ENCODE results near the gene HNRNPLL.

The HNRNPLL gene

DNA sequence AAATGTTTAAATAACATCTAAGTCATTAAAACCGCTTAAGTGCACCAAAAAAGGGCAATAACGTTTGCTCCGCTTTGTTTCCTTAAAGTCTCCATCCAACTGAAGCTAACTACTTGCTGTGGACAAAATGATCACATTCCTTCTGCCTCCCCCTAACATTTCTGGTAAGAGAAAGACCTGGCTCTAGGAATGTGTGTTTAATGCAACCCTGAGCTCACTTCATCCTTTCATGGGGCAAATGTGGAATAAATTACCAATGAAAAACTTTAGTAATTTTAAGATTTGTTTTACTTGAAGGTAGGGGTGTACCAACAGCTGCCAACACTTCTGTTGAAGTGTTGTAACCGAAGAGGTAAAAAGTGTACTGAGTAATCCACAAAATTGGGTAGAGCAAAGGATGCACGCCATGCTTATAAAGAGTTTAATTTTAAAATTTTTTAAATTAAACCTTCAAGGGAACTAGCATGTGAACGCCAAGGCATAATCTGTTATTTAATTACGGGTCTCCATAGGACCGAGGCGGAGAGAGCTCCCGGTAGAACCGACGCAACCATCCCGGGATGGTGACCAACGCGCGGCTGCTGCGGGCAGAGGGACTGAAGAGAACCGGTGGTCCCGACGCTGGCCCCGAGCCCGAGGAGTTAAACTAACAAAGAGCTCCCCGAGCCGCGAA, 1.1 kb downstream of the HNRNPLL start:
- DNase-seq (ENCODE audit: low spot score): no peak
- TF ChIP-seq CTCF (IDR thresholded peaks at IDR 0.05; ENCODE audit: borderline replicate concordance, control extremely low read depth, extremely low read depth, insufficient read depth, missing control alignments): no peak
- in situ Hi-C loops (cut with MboI; ENCODE audit: low sequenced_read_pairs, unreplicated experiment): loop anchor here (10.0 kb wide), 1 partner anchor 123 kb away; no protein-coding TSS in a partner anchor

GRCh38 chr2:38600921-38601455, 1.7 kb downstream of the HNRNPLL start:
- no peak for DNase-seq (ENCODE audit: low spot score)
- in situ Hi-C loops (cut with MboI; ENCODE audit: low sequenced_read_pairs, unreplicated experiment): loop anchor here (10.0 kb wide), 1 partner anchor 124 kb away; no protein-coding TSS in a partner anchor
- TF ChIP-seq CTCF (IDR thresholded peaks at IDR 0.05; ENCODE audit: borderline replicate concordance, control extremely low read depth, extremely low read depth, insufficient read depth, missing control alignments): no peak

DNA sequence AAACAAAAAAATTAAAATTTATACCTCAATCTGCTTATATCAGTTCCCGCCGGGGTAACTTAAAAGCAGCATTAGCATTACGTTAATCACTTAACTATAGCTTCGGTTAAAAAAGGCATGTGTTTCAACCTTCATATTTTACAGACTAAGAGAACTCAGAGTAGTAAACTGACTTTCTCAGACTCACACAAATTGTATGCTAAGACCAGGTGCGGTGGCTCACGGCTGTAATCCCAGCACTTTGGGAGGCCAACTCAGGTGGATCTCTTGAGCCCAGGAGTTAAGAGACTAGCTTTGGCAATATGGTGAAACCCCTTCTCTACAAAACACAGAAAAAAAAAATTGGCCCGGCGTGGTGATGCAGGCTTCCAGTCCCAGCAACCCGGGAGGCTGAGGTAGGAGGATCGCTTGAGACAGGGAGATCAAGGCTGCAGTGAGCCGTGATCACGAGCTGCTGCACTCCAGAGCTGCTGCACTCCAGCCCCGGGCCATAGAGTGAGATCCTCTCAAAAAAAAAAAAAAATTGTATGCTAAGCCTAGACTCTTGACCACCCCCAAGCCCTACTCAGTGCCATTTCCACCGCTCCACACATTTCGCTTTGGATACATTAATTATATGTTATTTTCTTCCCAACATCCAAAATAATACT, 2.4 kb downstream of the HNRNPLL start:
- no peak for DNase-seq (ENCODE audit: low spot score)
- in situ Hi-C loops (cut with MboI; ENCODE audit: low sequenced_read_pairs, unreplicated experiment): loop anchor here (10.0 kb wide), 1 partner anchor 124 kb away; no protein-coding TSS in a partner anchor
- no peak for TF ChIP-seq CTCF (IDR thresholded peaks at IDR 0.05; ENCODE audit: borderline replicate concordance, control extremely low read depth, extremely low read depth, insufficient read depth, missing control alignments)

DNA sequence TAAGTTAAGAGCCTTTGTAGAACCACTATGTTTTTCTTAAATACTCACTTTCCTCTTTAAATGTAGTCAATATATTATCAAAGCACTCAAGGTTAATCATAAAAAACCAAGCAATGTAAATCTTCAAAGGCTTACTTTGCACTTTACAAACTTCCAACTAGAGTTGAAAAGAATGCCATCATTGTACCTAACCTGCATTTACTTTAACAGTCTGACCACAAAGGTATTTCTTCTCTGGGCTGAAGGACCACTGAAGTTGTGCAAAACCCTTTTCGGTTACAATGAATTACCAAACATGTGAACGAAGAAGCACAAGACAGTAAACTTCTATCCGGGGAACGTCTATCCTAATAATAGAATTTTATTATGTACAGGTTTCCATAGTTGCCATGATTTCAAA, 3.0 kb downstream of the HNRNPLL start:
- no peak for DNase-seq (ENCODE audit: low spot score)
- TF ChIP-seq CTCF (IDR thresholded peaks at IDR 0.05; ENCODE audit: borderline replicate concordance, control extremely low read depth, extremely low read depth, insufficient read depth, missing control alignments): no peak
- in situ Hi-C loops (cut with MboI; ENCODE audit: low sequenced_read_pairs, unreplicated experiment): loop anchor here (10.0 kb wide), 1 partner anchor 125 kb away; no protein-coding TSS in a partner anchor

GRCh38 chr2:38598991-38599295, 3.8 kb downstream of the HNRNPLL start:
- in situ Hi-C loops (cut with MboI; ENCODE audit: low sequenced_read_pairs, unreplicated experiment): no loop called here
- no peak for TF ChIP-seq CTCF (IDR thresholded peaks at IDR 0.05; ENCODE audit: borderline replicate concordance, control extremely low read depth, extremely low read depth, insufficient read depth, missing control alignments)
- DNase-seq (ENCODE audit: low spot score): no peak

DNA sequence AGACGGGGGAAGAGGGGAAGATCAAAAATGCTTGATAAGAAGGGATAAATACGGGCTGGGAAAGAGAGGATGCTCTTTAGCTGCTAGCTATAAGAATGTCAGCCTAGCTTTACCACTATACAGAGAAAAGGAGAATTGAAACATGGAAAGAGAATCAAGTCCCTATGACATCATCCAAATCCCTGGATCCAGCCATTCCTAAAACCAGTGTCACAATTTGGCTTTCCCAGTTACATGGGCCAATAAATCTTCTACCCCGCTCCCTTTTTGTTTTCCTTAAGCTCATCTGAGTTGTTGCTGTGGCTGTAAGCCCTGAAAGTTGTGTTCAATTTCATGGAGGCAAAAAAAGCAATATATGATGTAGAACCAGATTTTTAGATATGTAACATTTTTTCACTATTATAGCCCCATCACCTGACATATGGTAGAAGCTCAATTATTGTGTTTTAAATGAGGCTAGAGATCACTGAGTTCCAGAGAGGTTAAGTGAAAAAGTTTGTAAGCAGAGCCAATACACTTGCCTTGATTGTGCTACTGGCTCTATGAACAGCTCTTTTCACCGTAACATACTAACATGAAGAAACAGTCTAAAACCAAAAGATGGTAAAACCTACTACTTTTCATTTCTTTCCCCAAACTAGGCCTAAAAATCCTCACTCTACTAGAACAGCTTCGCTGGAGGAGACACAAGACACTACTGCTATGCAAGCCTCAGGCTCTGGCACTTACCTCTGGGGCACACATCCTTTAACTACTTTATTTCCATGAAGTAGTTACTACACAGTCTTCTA, 4.3 kb downstream of the HNRNPLL start:
- TF ChIP-seq CTCF (IDR thresholded peaks at IDR 0.05; ENCODE audit: borderline replicate concordance, control extremely low read depth, extremely low read depth, insufficient read depth, missing control alignments): no peak
- DNase-seq (ENCODE audit: low spot score): no peak
- in situ Hi-C loops (cut with MboI; ENCODE audit: low sequenced_read_pairs, unreplicated experiment): no loop called here
